H1 (cell line): ENCODE measurements around the gene GPR31.

ENCODE experiments used
- SAP30 ChIP-seq: fragments of 300-600 bp; sonication (generic); IDR thresholded peaks from 2 replicates; pipeline ENCODE4 v1.7.1; 2012; ENCODE audit warnings: low read length, moderate library complexity, mild to moderate bottlenecking, inconsistent platforms; ENCODE audit not compliant: insufficient read depth, insufficient replicate concordance
- TAF1 ChIP-seq: IDR thresholded peaks from 2 replicates; pipeline ENCODE4 v1.6.1; 2011; ENCODE audit warnings: mild to moderate bottlenecking, low read depth, low read length

- TF ChIP-seq SAP30 (no peak), TAF1 (no peak)
Observed at GRCh38 chr6:167148021-167148420, 9.8 kb downstream of the GPR31 start.
